ENCODE results near the gene OR51D1.

Gene OR51D1

DNA sequence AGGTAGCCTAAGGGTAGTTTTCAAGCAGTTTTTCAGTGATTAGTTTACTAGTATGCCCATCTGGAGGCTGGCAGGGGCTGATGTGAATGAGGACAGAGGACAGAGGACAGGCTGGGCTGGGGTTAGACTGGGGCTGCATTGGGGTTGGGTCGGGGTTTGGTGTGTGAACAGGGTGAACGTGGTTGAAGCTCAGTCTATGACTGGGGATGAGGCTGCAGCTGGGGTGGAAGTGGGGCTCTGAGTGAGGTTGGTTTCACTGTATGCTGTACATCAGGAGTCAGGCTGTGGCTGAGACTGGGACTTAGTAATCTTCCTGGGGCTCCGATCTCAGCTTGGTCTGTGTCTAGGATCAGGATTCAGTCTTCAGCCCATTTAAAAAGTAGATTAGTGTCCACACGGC is 7.0 kb downstream of the OR51D1 start:
- in situ Hi-C loops (cut with HindIII; ENCODE audit: low sequenced_read_pairs): no loop called here

- in situ Hi-C loops (cut with HindIII; ENCODE audit: low sequenced_read_pairs): no loop called here
Observed at GRCh38 chr11:4645974-4646373, 8.7 kb downstream of the OR51D1 start.

DNA sequence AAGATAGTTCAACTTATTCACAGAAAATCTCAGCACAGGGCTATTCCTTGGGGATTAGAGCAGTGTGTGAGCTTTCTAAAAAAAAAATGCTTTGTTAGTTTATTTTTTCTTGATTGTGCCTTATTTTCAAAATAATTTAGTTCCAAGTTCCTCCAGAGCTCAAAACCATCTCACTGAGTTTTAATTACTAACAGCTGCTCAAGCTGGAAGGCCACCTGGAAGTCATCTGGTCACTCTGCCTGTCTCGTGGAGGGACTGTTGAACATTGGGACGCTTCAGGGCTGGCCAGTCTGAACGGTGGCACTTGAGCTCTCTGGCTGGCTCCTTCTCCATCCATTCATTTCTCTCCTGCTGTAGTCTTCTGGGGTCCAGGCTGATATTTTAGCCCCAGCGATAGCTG is 10.5 kb downstream of the OR51D1 start:
- in situ Hi-C loops (cut with HindIII; ENCODE audit: low sequenced_read_pairs): no loop called here

DNA sequence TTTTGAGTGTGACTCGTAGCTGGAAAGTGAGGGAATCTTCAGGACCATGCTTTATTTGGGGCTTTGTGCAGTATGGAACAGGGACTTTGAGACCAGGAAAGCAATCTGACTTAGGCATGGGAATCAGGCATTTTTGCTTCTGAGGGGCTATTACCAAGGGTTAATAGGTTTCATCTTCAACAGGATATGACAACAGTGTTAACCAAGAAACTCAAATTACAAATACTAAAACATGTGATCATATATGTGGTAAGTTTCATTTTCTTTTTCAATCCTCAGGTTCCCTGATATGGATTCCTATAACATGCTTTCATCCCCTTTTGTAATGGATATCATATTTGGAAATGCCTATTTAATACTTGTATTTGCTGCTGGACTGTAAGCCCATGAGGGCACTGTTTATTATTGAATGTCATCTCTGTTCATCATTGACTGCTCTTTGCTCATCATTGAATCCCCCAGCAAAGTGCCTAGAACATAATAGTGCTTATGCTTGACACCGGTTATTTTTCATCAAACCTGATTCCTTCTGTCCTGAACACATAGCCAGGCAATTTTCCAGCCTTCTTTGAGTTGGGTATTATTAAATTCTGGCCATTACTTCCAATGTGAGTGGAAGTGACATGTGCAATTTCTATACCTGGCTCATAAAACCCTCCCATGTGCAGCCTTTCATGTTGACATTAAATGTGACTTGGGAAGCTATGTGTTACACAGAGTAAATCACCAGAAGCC is 17.5 kb downstream of the OR51D1 start:
- in situ Hi-C loops (cut with HindIII; ENCODE audit: low sequenced_read_pairs): no loop called here

DNA sequence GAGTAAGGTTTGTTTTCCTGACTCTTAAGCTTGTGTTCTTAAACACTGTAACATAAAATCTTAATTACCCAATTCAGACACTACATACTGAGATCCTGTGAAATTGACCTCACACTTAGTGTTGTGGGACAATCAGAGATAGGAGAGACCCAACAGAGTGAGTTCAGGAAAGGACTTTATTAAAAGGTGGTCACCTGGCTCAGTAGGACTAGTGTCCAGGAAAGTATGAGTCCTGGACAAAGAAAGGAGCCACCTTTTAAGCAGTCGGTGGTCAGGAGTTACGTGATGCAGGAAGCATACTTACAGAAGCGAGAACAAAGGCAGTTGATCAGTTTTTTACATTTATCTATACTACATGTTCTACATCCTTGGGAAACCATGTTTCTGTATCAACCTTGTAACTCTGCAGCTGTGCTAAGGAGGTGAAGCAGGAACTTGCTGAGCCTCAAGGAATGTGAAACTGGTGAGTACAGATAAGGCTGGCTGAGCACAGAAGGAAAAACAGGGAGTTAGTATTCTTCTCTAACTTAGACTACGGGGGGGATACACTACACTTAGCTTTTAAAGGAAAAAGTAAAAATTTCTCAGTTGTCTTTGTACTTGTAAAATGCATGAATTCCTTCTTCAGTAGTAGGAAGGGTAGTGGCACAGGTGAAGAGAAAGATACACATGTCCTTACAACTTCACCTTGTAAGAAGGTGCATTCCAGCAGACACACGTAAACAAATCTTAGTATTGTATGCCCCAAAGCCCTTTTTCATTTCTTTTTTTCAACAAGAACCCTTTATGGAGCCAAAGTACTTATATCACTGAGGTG is 21.6 kb downstream of the OR51D1 start:
- in situ Hi-C loops (cut with HindIII; ENCODE audit: low sequenced_read_pairs): no loop called here

DNA sequence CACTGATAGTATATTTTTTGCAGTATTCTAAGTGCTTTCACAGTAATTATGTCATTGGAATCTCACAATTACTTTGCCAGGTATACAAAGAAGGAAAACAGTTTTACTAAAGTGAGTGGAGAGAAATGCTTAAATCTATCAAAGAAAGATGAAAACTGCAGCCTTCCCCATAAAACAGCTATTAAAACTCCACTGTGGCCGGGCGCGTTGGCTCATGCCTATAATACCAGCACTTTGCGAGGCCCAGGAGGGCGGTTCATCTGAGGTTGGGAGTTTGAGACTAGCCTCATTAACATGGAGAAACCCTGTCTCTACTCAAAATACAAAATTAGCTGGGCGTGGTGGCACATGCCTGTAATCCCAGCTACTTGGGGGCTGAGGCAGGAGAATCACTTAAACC is 25.6 kb downstream of the OR51D1 start:
- in situ Hi-C loops (cut with HindIII; ENCODE audit: low sequenced_read_pairs): no loop called here

- in situ Hi-C loops (cut with HindIII; ENCODE audit: low sequenced_read_pairs): no loop called here
Observed at GRCh38 chr11:4664183-4664582, 26.9 kb downstream of the OR51D1 start.

GRCh38 chr11:4664786-4665185 is 27.5 kb downstream of the OR51D1 start:
- in situ Hi-C loops (cut with HindIII; ENCODE audit: low sequenced_read_pairs): no loop called here

DNA sequence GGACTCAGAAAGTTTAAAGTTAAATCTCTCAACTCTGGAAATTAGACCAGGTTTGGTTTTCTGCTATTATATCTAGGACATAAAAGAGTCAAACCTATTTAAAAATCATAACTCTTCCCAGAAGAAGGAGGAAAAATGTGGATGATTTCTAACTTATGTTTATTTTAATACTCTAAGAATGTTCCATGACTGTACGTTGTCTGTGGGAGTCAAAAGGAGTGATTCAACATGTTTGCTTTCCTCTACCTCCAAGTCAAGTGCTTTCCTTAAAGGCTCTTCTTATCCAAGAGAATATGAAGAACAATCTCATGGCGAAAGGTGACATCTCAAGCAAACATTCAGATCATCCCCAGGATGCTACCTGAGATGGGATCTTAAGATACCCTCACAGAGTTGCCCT is 28.1 kb downstream of the OR51D1 start:
- in situ Hi-C loops (cut with HindIII; ENCODE audit: low sequenced_read_pairs): no loop called here

DNA sequence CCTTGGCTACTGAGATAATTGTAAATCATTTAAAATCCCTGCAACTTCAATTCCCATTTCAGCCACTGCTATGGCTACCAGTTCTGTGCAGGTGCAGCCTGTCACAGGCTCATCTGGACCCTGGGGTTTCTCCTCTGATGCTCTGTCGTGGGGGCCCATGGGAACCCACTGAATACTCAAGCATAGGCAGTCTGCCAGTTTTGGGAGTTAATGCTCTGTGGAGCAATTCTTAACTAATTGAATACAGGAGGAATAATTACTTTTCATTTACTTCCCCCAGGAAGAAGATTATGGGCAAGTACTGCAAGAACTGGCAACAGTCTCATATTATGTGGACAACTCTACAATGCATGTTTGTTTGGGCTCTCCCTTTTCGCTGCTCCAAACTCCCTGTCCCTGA is 34.5 kb downstream of the OR51D1 start:
- in situ Hi-C loops (cut with HindIII; ENCODE audit: low sequenced_read_pairs): no loop called here

- in situ Hi-C loops (cut with HindIII; ENCODE audit: low sequenced_read_pairs): no loop called here
Observed at GRCh38 chr11:4672470-4672869, 35.2 kb downstream of the OR51D1 start.

DNA sequence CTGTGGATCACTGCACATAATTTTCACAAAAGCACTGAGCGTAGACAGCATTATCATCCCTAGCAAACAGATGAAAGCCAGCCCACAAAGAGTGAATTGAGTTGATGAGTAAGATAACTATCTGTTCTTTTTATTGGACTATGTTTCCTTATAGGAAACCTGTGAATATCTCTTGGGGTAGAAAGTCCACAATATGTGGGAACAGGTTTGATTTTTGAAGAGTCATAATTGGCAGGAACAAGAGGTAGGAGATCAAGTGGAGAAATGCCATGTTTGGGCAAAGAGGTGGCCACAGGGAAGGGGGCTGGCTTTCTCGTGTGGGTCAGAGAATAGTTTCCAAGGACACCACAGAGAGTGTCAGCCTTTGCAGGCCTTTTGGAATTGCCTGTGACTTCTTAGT is 36.5 kb downstream of the OR51D1 start:
- in situ Hi-C loops (cut with HindIII; ENCODE audit: low sequenced_read_pairs): no loop called here

DNA sequence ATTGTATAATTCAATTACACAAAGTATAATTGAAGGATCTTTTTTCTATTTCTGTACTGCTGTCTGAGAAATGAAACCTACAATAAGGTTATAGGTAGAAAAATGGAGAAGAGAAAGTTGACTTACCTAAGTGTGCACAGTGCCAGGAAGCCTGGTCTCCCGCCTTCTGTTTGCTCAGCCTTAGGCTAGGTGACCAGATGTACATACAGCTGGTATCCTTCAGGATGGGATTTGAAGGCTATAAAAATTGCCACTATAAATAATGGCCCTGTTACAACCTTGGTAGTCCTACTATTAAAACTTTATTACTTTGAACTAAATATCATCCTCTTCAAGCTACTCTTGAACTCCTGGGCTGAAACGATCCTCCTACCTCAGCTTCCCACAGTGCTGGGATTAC is 40.7 kb downstream of the OR51D1 start:
- in situ Hi-C loops (cut with HindIII; ENCODE audit: low sequenced_read_pairs): no loop called here

DNA sequence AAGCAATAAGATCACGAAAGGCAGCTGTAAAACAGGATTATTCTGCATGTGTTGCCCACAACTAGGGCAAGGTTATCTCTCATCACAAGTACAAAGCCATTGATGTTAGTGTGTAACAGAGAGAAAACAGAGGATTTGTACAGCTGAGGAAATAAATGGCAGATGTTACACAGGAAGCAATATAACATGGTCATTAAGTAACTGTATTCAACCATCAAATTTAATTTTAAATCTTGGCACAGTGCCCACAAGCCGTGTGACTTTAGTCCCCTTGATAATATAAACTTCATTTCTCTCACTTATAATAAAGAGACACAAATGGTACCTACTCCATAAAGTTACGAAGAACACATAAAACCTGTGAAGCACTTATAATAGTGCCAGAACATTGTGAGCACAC is 43.1 kb downstream of the OR51D1 start:
- in situ Hi-C loops (cut with HindIII; ENCODE audit: low sequenced_read_pairs): no loop called here

DNA sequence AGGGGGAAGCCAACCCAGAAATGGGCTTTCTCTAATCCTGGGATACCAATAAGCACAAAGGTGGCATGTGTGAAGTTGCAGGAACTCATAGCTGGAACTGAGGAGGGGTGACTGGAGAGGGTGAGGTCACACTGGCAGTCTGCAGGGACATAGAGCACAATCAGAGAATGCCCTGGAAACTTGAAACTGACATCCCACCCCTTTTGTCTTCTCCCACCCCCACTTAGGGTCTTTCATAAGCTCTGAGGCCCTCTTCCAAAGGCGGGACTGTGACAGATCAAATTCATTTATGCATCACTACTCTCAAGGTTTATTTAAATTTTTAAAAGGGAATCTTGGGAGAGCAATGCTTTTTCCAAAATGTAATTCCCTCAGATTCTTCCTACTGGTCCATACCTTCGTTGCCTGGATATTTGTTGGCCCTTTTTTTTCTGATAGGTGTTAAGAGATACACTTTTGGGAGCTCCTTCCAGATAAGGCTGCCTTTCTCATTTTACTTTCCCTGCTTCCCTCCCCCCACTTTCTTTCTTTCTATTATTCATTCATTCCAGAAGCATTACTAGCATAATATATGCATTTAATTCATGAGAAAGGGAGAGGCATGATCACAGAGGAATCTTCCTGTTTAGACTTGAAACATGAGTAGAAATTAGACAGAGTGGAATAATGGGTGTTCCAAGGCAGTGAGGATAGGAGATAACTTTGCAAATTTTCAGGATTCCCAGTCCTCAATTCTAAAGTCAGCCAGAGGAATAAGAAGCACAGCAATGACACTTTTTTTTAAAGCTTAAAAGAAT is 45.5 kb downstream of the OR51D1 start:
- in situ Hi-C loops (cut with HindIII; ENCODE audit: low sequenced_read_pairs): no loop called here

DNA sequence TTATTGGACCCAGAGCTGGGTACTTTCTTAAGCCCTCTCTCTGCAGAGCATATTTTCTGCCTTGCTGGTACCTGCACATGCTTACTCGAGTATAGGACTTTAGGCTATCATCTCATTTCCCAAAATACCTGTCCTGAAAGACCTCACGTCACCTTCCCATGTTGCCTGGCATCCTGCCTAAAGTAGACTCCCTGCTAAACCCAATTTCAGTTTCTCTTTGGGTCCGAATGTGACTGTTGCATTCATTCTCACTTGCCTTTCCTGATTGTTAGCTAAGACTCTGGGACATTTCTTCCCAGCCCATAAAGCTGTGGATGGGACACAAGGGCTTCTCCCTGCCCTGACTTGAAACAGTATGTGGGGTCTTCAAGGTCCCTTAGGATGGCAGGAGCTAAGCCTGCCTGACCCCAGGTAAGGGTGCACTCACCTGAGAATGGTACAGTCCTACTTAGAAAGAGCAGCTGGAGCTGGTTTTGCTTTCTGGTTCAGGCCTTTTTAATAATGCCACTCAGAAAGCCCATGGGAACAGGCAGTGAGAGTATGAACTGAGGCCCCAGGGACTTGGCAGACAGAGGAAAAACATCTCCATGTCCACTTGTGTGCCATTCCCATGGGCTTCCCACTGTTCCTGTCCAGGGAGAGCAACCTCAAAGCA is 47.5 kb downstream of the OR51D1 start:
- in situ Hi-C loops (cut with HindIII; ENCODE audit: low sequenced_read_pairs): no loop called here

Measured in endothelial cell of hepatic sinusoid (primary cell).